OCI-M1 (cell line): ENCODE measurements around the gene PLN.
A peak's percentile ranks its signal among the peaks of the same experiment; 100 is the strongest.

ENCODE experiments used
- DNase-seq: peaks from one replicate; lab custom pipeline; 2025; lab: John Stamatoyannopoulos, UW

The PLN gene

DNA sequence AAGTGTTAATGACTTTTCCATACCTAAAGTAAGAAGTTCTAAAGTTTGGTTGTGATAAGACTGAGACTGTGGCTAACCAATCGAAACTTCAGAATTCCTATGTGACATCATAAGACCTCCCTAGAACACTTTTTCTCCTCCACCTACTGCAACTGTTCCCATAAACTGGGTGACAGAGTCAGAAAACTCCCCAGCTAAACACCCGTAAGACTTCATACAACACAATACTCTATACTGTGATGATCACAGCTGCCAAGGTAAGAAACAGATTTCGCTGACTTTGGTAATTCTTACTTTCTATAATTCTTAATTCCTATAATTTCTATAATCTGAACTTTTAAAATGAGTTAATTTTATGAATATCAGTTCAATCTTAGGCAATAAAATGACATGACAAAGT lies at the start of gene PLN:
Gene PLN (plus strand): TSS at position 161 of the 400 bp plus-strand sequence. CDS start 10,626 bp downstream, outside the sequence.
- DNase-seq: peak; percentile 72

- DNase-seq: no peak
These were observed 47.7 kb upstream of the PLN start for GRCh38 chr6:118500130-118501015.

- DNase-seq: no peak
These were observed 47.0 kb upstream of the PLN start for GRCh38 chr6:118501099-118501498.

GRCh38 chr6:118501765-118502164 lies 46.3 kb upstream of the PLN start:
- no peak for DNase-seq

DNA sequence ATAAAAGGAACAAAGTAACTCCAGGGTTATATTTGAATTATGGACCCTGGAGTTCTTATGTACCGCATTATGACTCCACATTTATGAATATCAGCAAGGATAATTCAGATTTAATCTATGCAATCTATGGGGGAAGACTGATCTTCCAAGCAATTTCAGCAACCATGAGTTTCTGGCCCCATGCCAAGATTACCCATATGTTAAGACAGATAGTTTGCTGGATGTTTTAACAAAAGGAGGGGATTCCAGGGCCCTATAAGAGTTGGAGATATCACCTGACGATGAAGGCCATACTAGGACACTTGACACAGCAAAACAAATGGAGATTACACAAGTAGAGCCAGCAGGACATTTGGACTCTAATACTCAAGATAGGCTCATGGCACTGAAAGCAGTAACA lies 45.9 kb upstream of the PLN start:
- no peak for DNase-seq

- DNase-seq: no peak
These were observed 43.5 kb upstream of the PLN start for GRCh38 chr6:118504611-118505010.

DNA sequence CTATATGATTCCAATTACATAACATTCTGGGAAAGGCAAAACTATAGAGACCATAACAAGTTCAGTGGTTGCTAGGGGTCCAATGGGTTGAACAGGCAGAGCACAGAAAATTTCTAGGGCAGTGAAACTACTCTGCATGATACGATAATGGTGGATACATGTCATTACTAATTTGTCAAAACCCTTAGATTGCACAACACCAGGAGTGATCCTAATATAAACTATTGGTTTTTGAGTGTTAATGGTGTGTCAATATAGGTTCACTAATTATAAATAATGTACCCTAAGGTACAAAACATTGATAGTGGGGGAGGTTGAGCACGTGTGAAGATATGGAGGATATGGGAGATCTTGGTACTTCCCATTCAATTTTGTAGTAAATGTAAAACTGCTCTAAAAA lies 42.4 kb upstream of the PLN start:
- no peak for DNase-seq

DNA sequence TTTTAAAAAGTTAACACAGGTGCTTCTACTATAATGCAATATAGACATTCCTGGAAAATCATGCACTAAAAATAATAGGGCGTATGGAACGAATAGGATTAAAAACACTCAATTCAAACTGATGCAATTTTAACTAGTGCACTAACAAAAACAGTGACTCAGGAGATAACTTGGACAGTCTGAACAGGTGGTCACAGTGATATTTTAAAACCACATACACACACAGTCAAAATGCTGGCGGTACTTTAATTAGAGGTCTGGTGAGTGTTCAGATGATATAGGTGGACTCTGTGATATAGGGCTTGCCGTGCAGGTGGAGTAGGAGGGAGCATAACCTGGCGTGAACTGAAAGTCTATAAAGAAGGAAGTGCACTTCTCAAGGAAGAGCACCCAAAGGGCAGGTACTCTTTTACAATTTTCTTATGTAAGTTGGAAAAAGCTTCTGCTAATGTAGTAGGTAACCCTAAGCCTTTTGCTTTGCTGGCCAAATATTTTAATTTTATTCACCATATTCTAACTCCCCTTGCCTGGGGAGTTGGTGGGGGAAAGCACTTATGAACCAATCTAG lies 41.9 kb upstream of the PLN start:
- no peak for DNase-seq

GRCh38 chr6:118507636-118508035 lies 40.5 kb upstream of the PLN start:
- no peak for DNase-seq

DNA sequence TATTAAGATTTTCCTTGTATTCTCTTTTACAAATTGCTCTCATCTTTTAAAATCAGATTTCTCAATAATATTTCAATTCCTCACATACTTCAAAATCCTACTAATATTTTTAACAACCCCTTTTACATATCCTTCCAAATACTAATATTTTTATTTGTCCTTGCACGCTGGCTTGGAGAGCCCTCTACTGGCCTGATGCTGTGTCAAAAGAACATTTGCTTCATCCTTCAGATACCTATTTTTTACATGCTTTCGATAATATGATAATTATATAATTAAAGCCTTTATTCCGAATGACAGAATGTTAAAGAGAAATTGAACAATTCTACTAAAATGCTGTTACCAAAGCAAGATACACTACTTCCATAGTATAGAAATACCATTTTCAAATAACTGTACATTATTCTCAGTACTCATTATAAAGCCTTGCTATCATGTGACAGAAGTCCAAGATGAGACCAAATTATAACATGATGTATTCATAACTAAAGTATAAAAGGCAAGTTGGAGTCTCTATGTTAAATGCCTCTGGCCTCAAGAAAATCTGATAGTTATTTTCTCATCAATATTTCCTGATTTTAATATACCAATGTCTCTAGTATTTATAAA lies 39.0 kb upstream of the PLN start:
- peak; percentile 56 for DNase-seq

DNA sequence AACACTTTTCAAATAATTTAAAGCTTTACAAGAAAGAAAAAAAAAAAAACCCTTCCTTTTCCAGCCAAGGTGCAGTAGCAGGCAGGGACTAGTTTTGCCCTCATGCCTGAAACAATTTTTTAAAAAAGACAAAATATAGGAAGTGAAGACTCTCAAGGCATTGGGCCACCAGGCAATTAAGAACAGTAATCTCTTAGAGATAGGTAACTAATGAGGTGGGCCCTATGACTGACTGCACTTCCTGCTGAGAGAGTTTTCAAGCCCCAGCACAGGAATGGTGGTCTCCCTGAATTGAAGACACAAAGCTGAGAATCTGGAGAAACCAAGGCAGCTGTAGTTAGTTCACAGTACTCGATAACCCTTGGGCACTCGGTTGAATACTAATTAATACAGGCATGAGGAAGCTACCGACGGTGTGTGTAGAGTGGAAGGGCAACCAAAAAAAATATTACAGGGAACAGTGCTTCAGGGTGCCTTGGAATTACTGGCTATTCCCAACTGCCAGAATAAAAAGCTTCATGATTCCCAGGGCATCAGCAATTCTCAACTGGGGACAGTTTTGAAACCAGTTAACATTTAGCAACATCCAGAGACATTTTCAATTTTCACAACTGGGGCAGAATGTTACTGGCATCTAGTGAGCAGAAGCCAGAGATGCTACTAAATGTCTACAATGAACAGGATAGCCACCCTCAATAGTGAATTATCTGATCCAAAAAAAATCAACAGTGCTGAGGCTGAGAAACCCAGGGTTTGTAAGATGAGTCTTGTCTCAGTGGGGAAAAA lies 36.0 kb upstream of the PLN start:
- no peak for DNase-seq

GRCh38 chr6:118514689-118515088 lies 33.4 kb upstream of the PLN start:
- DNase-seq: no peak

GRCh38 chr6:118522422-118522821 lies 25.7 kb upstream of the PLN start:
- no peak for DNase-seq

DNA sequence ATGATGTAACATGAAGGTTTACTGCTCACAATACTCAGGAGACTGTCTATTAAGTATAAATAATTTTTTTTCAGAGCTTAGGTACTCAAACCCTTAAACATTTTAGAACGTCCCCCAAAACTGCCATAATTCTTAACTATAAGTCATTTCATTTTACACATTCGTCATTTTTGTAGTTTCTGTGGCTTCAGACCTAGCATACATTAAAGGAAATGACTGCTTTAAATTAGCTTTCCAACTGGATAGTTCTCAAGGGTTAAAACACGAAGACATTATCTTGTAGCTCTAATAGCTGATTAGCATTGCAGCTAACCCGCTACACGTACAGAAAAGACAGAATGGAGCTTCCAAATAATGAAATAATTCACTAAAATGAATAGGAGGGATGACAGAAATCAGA lies 24.9 kb upstream of the PLN start:
- DNase-seq: no peak

DNA sequence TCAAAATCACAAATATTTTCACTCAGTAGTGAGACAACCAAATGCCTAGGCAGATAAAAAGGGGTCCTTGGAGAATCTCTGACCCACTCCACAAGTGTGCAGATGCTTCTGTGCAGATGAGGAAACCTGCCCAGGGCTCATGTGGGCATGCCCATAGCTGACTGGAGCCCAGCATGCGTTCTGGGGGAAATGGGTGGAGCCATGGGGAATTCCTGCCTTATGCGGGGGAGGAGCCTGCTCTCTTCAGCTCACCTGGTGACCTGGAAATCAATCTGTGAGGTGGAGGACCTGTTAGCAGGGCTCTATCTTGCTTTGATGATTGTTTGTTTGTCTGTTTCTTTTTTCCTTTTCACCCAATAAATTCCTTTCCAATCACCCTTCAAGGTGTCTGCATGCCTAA lies 23.4 kb upstream of the PLN start:
- DNase-seq: no peak

- no peak for DNase-seq
These were observed 21.9 kb upstream of the PLN start for GRCh38 chr6:118525913-118526780.

DNA sequence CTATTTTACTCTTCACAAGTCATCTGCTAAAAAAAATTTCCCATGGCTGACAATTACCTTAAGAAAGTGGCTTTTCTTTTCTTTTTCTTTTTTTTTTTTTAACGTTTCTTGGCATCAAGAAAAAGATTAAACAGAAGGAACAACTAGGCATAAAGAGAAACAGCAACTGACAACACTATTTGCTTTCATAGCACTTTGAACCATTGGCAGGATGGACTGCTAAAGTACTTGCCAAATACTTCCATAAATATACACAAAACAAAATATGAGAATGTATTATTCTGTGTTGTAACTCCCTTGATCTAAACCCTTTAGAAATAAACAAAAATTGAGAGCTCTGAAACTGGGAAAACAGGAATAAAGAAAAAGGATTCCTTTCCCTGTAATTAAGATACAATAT lies 20.0 kb upstream of the PLN start:
- no peak for DNase-seq

GRCh38 chr6:118529756-118530155 lies 18.3 kb upstream of the PLN start:
- no peak for DNase-seq

DNA sequence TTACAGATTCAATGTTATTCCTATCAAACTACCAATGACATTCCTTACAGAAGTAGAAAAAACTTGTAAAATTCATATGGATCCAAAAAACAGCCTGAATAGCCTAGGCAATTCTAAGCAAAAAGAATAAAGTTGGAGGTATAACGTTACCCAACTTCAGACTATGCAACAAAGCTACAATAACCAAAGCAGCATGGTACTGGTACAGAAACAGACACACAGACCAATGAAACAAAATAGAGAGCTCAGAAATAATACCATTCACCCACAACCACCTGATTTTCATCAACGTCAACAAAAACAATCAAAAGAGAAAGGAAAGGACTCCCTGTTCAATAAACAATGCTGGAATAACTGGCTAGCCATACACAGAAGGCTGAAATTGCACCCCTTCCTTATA lies 17.2 kb upstream of the PLN start:
- DNase-seq: no peak

GRCh38 chr6:118535176-118535844 lies 12.8 kb upstream of the PLN start:
- no peak for DNase-seq

DNA sequence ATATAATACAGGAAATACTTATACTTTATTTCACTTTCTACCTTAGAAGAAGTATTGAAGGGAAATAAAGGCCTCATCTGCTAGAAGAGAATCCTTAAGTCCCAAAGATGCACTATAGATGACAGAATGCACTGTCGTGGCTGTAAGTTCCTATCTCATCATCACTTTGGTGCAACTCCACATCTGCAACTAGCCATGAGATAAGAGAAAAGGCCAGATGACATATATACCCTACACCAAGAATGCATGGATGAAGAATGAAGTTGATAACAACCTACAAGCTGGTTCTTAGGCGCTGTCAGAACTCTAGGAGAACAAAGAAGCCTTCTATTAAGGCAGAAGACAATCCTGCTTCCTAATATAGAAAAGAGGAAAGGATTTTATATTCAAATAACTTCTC lies 11.6 kb upstream of the PLN start:
- DNase-seq: peak; percentile 17
